Muscle layer of colon (tissue), 2 donors: Measurements from ENCODE around the gene NAV2.

ENCODE experiments used
- H3K27ac ChIP-seq: one replicate; pipeline ENCODE4 v1.7.0; 2013; ENCODE audit warnings: low read depth, mild to moderate bottlenecking, low read length, moderate library complexity
- H3K27me3 ChIP-seq, 2 donors: one replicate each; pipeline ENCODE4 v1.7.0; 2013; ENCODE audit warnings: low read length in 2 of 2, mild to moderate bottlenecking in 2 of 2; ENCODE audit not compliant: insufficient read depth in 2 of 2, control insufficient read depth in 1 of 2
- H3K36me3 ChIP-seq: one replicate; pipeline ENCODE4 v1.7.0; 2013; ENCODE audit warnings: mild to moderate bottlenecking, low read length; ENCODE audit not compliant: insufficient read depth
- H3K4me1 ChIP-seq: one replicate; pipeline ENCODE4 v1.7.0; 2013; ENCODE audit warnings: mild to moderate bottlenecking, low read length; ENCODE audit not compliant: insufficient read depth
- H3K4me3 ChIP-seq, 2 donors: one replicate each; pipeline ENCODE4 v1.7.0; 2013; ENCODE audit warnings: low read length in 2 of 2, low read depth in 1 of 2, mild to moderate bottlenecking in 1 of 2, moderate library complexity in 1 of 2
- H3K9ac ChIP-seq: one replicate; pipeline ENCODE4 v1.7.0; 2013; ENCODE audit warnings: low read length
- H3K9me3 ChIP-seq: one replicate; pipeline ENCODE4 v1.7.0; 2013; ENCODE audit warnings: mild to moderate bottlenecking, low read length
- donor health status: abdominal sarcoma.
- donor health status: Adenocarcinoma of cecum.

NAV2 gene

GRCh38 chr11:19805827-19806226, 93.2 kb downstream of the NAV2 start:
- Histone ChIP-seq H3K9me3 (no peaks in the 10 kb centered on the region), H3K36me3 (no peaks in the 10 kb centered on the region), H3K27me3 (no peaks in the 10 kb centered on the region), H3K4me1 (peaks cover 45% of the 10 kb centered on the region), H3K4me3 (no peak overlapping the region), H3K27ac (no peak overlapping the region), H3K9ac (no peak overlapping the region)

GRCh38 chr11:19806251-19806650, 93.6 kb downstream of the NAV2 start:
- no peak overlapping the region for H3K9ac ChIP-seq
- no peak overlapping the region for H3K27ac ChIP-seq
- no peaks in the 10 kb centered on the region for H3K9me3 ChIP-seq
- H3K27me3 ChIP-seq: no peaks in the 10 kb centered on the region
- no peaks in the 10 kb centered on the region for H3K36me3 ChIP-seq
- no peak overlapping the region for H3K4me3 ChIP-seq
- H3K4me1 ChIP-seq: peaks cover 45% of the 10 kb centered on the region

GRCh38 chr11:19808076-19808911, 95.7 kb downstream of the NAV2 start:
- H3K27ac ChIP-seq: no peak overlapping the region
- no peak overlapping the region for H3K4me3 ChIP-seq
- H3K4me1 ChIP-seq: peaks cover 42% of the 10 kb centered on the region
- no peaks in the 10 kb centered on the region for H3K27me3 ChIP-seq
- H3K9me3 ChIP-seq: no peaks in the 10 kb centered on the region
- no peaks in the 10 kb centered on the region for H3K36me3 ChIP-seq
- H3K9ac ChIP-seq: no peak overlapping the region

GRCh38 chr11:19810852-19811251, 98.2 kb downstream of the NAV2 start:
- peaks cover 46% of the 10 kb centered on the region for H3K4me1 ChIP-seq

GRCh38 chr11:19811380-19811779, 98.7 kb downstream of the NAV2 start:
- Histone ChIP-seq H3K9ac (no peak overlapping the region), H3K9me3 (no peaks in the 10 kb centered on the region), H3K36me3 (no peaks in the 10 kb centered on the region), H3K27me3 (no peaks in the 10 kb centered on the region), H3K4me3 (no peak overlapping the region), H3K27ac (no peak overlapping the region), H3K4me1 (peaks cover 47% of the 10 kb centered on the region)

More at GRCh38 chr11:19810852-19811251, 98.2 kb downstream of the NAV2 start:
- no peak overlapping the region for H3K9ac ChIP-seq
- H3K9me3 ChIP-seq: no peaks in the 10 kb centered on the region
- H3K27me3 ChIP-seq: no peaks in the 10 kb centered on the region
- no peak overlapping the region for H3K27ac ChIP-seq
- H3K36me3 ChIP-seq: no peaks in the 10 kb centered on the region
- H3K4me3 ChIP-seq: no peak overlapping the region

- no peaks in the 10 kb centered on the region for H3K36me3 ChIP-seq
- H3K4me3 ChIP-seq: no peak overlapping the region
- peaks cover 51% of the 10 kb centered on the region for H3K4me1 ChIP-seq
- no peak overlapping the region for H3K9ac ChIP-seq
- H3K27ac ChIP-seq: no peak overlapping the region
- no peaks in the 10 kb centered on the region for H3K9me3 ChIP-seq
- H3K27me3 ChIP-seq: no peaks in the 10 kb centered on the region
Observed at GRCh38 chr11:19812096-19812495, 99.5 kb downstream of the NAV2 start.

- Histone ChIP-seq H3K27ac (no peak overlapping the region), H3K9me3 (no peaks in the 10 kb centered on the region), H3K4me1 (peaks cover 57% of the 10 kb centered on the region), H3K9ac (no peak overlapping the region), H3K4me3 (peak overlapping the region in 1 of 2 donors; percentile 29), H3K36me3 (no peaks in the 10 kb centered on the region), H3K27me3 (no peaks in the 10 kb centered on the region)
Observed at GRCh38 chr11:19812710-19813109, 100.1 kb downstream of the NAV2 start.

GRCh38 chr11:19813158-19813879, 100.7 kb downstream of the NAV2 start:
- Histone ChIP-seq H3K27ac (peak overlapping the region; percentile 7), H3K4me1 (peaks cover 57% of the 10 kb centered on the region), H3K9me3 (no peaks in the 10 kb centered on the region), H3K36me3 (no peaks in the 10 kb centered on the region), H3K4me3 (peak overlapping the region in 1 of 2 donors; percentile 29), H3K9ac (no peak overlapping the region), H3K27me3 (no peaks in the 10 kb centered on the region)

GRCh38 chr11:19814421-19814820, 101.8 kb downstream of the NAV2 start:
- Histone ChIP-seq H3K36me3 (no peaks in the 10 kb centered on the region), H3K4me1 (peaks cover 61% of the 10 kb centered on the region), H3K4me3 (no peak overlapping the region), H3K27me3 (no peaks in the 10 kb centered on the region), H3K9ac (no peak overlapping the region), H3K9me3 (no peaks in the 10 kb centered on the region), H3K27ac (no peak overlapping the region)

- H3K27ac ChIP-seq: no peak overlapping the region
- H3K36me3 ChIP-seq: no peaks in the 10 kb centered on the region
- H3K9me3 ChIP-seq: no peaks in the 10 kb centered on the region
- H3K4me1 ChIP-seq: peaks cover 53% of the 10 kb centered on the region
- no peak overlapping the region for H3K4me3 ChIP-seq
- H3K27me3 ChIP-seq: no peaks in the 10 kb centered on the region
- H3K9ac ChIP-seq: no peak overlapping the region
Observed at GRCh38 chr11:19816040-19816439, 103.4 kb downstream of the NAV2 start.

GRCh38 chr11:19816817-19817216, 104.2 kb downstream of the NAV2 start:
- no peaks in the 10 kb centered on the region for H3K9me3 ChIP-seq
- no peak overlapping the region for H3K9ac ChIP-seq
- no peaks in the 10 kb centered on the region for H3K36me3 ChIP-seq
- no peak overlapping the region for H3K4me3 ChIP-seq
- no peaks in the 10 kb centered on the region for H3K27me3 ChIP-seq
- no peak overlapping the region for H3K27ac ChIP-seq
- H3K4me1 ChIP-seq: peaks cover 49% of the 10 kb centered on the region
